ENCODE results near the gene SORL1. TPM values are rescaled to one million over a fixed set of nuclear protein-coding genes. Genes with fewer than 3 reads are reported as not detected.

Gene SORL1
- total and polyA plus RNA-seq, 2 of the 8 experiments (the other 6 are each of a cell fraction or from before 2014, with no cell fraction given): 38.1 to 65.5 TPM

GRCh38 chr11:121452609-121453150 lies 566 bp downstream of the SORL1 start, which contains the start of gene SORL1-AS1:
SORL1-AS1 (minus strand) TSS chr11:121452967.
- Histone ChIP-seq H3K27me3 (replicated peaks in 1 of 4; ENCODE audit: control insufficient read depth in 3 of 4, extremely low read depth in 1 of 4, insufficient read depth in 3 of 4, low read length in 3 of 4) (peaks cover 0 to 3% (median 1%) of the 10 kb centered on the region in 4 experiments; a peak in 4 of 7 replicates), H3K79me2 (ENCODE audit: control insufficient read depth in 1 of 2, insufficient read depth in 2 of 2, low read length in 2 of 2) (peaks cover 14 to 52% of the 10 kb centered on the region in 2 experiments), H3K79me1 (ENCODE audit: low read depth, low read length) (peaks cover 4% of the 10 kb centered on the region), H3K9ac (replicated peaks in 1 of 4; ENCODE audit: extremely low read depth in 1 of 4, low read depth in 3 of 4, low read length in 3 of 4) (peak within 1 kb of the TSS; percentile 41 to 79 (median 76)), H4K5ac (ENCODE audit: insufficient read length, low read depth, low read length) (peak within 1 kb of the TSS; percentile 61), H3K9me3 (ENCODE audit: insufficient read depth in 2 of 2, low read depth in 1 of 2, low read length in 1 of 2) (no peaks in the 10 kb centered on the region), H2BK20ac (ENCODE audit: low read length) (no peak within 1 kb of the TSS; the same call in 1 of the 2 replicates), H4K91ac (replicated peaks; ENCODE audit: insufficient read length, low read length) (peak within 1 kb of the TSS; percentile 56), H2BK120ac (replicated peaks; ENCODE audit: low read depth, low read length) (peak within 1 kb of the TSS; percentile 5), H2AFZ (ENCODE audit: low read length) (peak within 1 kb of the TSS; percentile 47; the same call in 1 of the 2 replicates), H3K14ac (ENCODE audit: insufficient read length) (no peak within 1 kb of the TSS), H3K27ac (ENCODE audit: low read depth, low read length) (peak within 1 kb of the TSS; percentile 81), H3K4me1 (replicated peaks in 1 of 4; ENCODE audit: control insufficient read depth in 3 of 4, insufficient read depth in 4 of 4, low read length in 3 of 4) (peaks cover 11 to 26% (median 12%) of the 10 kb centered on the region in 4 experiments), H2BK15ac (ENCODE audit: low read length) (0 out of 2 replicates have a peak within 1 kb of the TSS, but pooled peaks have one; percentile 32), H3K56ac (replicated peaks; ENCODE audit: insufficient read length, low read depth, low read length) (peak within 1 kb of the TSS; percentile 42), H4K8ac (ENCODE audit: extremely low read depth, insufficient read depth, low read length) (peak within 1 kb of the TSS; percentile 95), H3K4me3 (ENCODE audit: extremely low read depth in 1 of 4, insufficient read depth in 2 of 4, low read depth in 3 of 4, low read length in 4 of 4) (peak within 1 kb of the TSS; percentile 78 to 97 (median 90)), H4K20me1 (replicated peaks in 1 of 2; ENCODE audit: control insufficient read depth in 1 of 2, insufficient read depth in 2 of 2, low read length in 2 of 2) (peaks cover 0 to 2% of the 10 kb centered on the region in 2 experiments), H3K36me3 (ENCODE audit: control insufficient read depth in 2 of 4, insufficient read depth in 4 of 4, low read length in 3 of 4) (no peaks in the 10 kb centered on the region; a peak in 1 of 8 replicates), H3K4ac (replicated peaks; ENCODE audit: insufficient read length, low read depth, low read length) (no peak within 1 kb of the TSS), H2AK5ac (ENCODE audit: low read depth, low read length) (no peak within 1 kb of the TSS), H2BK12ac (ENCODE audit: low read depth, low read length) (peak within 1 kb of the TSS; percentile 41; the same call in 1 of the 2 replicates), H2BK5ac (ENCODE audit: low read depth, low read length) (peak within 1 kb of the TSS; percentile 55; the same call in 1 of the 2 replicates), H3K18ac (ENCODE audit: extremely low read depth, low read length) (peak within 1 kb of the TSS; percentile 96), H3K23ac (ENCODE audit: insufficient read length) (no peak within 1 kb of the TSS), H3K23me2 (ENCODE audit: low read depth, low read length) (peaks cover 10% of the 10 kb centered on the region), H3K4me2 (ENCODE audit: insufficient read depth in 1 of 2, low read depth in 2 of 2, low read length in 2 of 2) (peak within 1 kb of the TSS; percentile 86)
- 3% methylated on average over 19 of the region's 21 CpGs; no CpG with 5 or more reads in 1 of the 2 experiments for WGBS, 2 experiments (ENCODE audit: extremely low coverage in 1 of 2, insufficient coverage in 1 of 2, insufficient read length in 1 of 2, insufficient replicate concordance in 2 of 2, low coverage in 1 of 2, low lambda C conversion rate in 2 of 2, missing lambda C conversion rate in 1 of 2)
- CTCF ChIA-PET (ENCODE audit: partially characterized antibody): interaction anchor here (0.7 to 2.8 kb wide), 10 partner anchors 10 to 107 kb away, joined by 3 to 18 read pairs (median 4); no protein-coding TSS in a partner anchor
- POLR2A ChIA-PET (ENCODE audit: partially characterized antibody): interaction anchor here (0.7 to 2.8 kb wide), 7 partner anchors 7 to 28 kb away, joined by 3 to 11 read pairs (median 4); no protein-coding TSS in a partner anchor
- FAIRE-seq (no peak), DNase-seq (ENCODE audit: low read depth in 1 of 2, low spot score in 2 of 2) (no peak)
- TF ChIP-seq ATF3 (IDR thresholded peaks at IDR 0.05; ENCODE audit: insufficient read depth, low read depth, low read length): no peak
- TF ChIP-seq ASH2L (IDR thresholded peaks at IDR 0.05; ENCODE audit: low read length): peak; percentile 72
- peak in 1 of 2 experiments; percentile 35; a peak in 1 of 4 replicates for TF ChIP-seq SIN3A (conservative IDR thresholded peaks at IDR 0.05 in 1 of 2, IDR thresholded peaks at IDR 0.05 in 1 of 2; ENCODE audit: low read depth in 1 of 2, low read length in 2 of 2)
- no peak for TF ChIP-seq GABPA (IDR thresholded peaks at IDR 0.05; ENCODE audit: borderline replicate concordance, insufficient read depth, low read length)
- TF ChIP-seq EZH2 (IDR thresholded peaks at IDR 0.05; ENCODE audit: low read depth, low read length, severe bottlenecking): no peak
- 0 out of 2 replicates have a peak, but pooled peaks have one; percentile 12 for TF ChIP-seq SUZ12 (IDR thresholded peaks at IDR 0.05; ENCODE audit: low read length)
- TF ChIP-seq EGR1 (IDR thresholded peaks at IDR 0.05; ENCODE audit: borderline replicate concordance, low read depth, low read length): no peak
- TF ChIP-seq KDM4A (IDR thresholded peaks at IDR 0.05; ENCODE audit: low read depth, low read length, severe bottlenecking): no peak
- TF ChIP-seq TAF7 (optimal IDR thresholded peaks at IDR 0.05; ENCODE audit: borderline replicate concordance, low read depth, low read length): no peak
- 0 out of 2 replicates have a peak, but pooled peaks have one; percentile 4 for TF ChIP-seq PHF8 (conservative IDR thresholded peaks at IDR 0.05; ENCODE audit: low read depth, low read length)

Measured in H1 (cell line).